Stimulated activated CD4-positive, alpha-beta T cell treated with anti-CD3 and anti-CD28 coated beads, TNF-alpha, amount 100 ng/mL, for 4 hours (primary cell): ENCODE data around the gene HERC3.
"Not testable (repeated sequence)": the region's sequence is repeated elsewhere in the genome, so short reads cannot be mapped to it uniquely, and the experiment has no call there.

Experiments
- DNase-seq, 3 experiments: peaks; one replicate each; pipeline ENCODE4 v3.0.0-alpha.2; 2020; ENCODE audit warnings: low read depth in 3 of 3

Gene HERC3

DNA sequence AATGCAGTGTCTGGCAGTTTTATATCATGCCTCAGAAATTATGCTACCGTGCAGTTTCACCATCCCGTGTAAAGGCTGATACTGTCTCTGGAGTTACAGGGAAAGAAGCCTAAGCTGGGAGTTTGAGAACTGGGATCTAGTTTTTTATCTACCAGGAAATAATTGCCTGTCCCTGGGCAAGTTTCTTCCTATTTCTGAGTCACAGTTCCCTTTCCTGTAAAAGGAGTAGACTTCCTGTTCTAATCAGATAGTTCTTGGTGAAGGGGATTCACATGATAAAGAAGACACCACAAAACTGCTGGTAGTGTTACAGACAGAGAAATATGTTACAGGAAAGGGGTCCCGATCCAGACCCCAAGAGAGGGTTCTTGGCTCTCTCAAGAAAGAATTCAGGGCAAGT is 17.1 kb downstream of the HERC3 start:
- no peak for DNase-seq

DNA sequence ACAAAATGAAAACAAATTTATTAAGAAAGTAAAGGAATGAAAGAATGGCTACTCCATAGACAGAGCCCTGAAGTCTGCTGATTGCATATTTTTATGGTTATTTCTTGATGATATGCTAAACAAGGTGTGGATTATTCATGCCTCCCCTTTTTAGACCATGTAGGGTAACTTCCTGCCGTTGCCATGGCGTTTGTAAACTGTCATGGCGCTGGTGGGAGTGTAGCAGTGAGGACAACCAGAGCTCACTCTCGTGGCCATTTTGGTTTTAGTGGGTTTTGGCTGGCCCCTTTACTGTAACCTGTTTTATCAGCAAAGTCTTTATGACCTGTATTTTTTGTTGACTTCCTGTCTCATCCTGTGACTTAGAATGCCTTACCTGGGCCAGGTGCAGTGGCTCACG is 17.5 kb downstream of the HERC3 start:
- DNase-seq = not testable (repeated sequence)

DNA sequence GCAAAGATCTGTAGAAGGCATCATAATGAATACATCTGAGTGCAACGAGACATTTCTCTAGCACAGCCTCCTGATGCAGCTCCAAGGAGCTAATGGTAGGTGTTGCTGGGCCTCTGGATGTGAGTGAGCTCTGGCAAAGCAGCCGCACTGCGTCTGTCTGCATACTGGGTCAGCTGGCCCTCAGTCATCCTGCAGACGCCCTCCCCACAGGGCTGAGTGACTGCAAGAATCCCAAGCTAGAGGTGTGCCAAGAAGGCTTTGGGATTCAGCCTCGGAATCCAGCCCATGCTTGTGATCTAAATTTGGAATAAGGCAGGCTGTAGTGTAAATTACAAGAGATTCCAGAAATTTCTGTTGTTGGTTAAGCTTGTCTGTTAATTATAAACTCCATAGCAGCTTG is 18.5 kb downstream of the HERC3 start:
- DNase-seq = no peak

DNA sequence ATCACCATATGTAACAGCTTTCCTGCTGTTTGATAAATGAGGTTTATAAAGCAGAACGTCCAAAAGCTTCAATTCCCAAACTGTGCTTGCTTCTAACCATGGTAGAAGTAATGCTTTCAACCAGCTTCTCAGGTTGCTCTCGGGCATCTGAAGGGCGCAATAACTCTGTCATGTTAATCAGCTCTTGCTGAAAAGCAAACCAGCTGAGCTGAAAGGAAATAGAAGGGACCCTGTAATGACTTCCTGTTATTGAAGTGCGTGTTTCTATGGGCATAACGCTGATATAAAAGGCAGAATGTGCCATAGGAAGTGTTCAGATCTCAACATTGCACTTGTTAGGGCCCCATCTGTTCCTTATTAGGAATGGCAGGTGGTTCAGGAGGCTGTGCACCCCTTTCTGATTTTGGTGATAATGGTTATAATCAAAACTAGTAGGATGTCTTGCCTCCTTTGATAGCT is 21.2 kb downstream of the HERC3 start:
- DNase-seq = no peak

DNA sequence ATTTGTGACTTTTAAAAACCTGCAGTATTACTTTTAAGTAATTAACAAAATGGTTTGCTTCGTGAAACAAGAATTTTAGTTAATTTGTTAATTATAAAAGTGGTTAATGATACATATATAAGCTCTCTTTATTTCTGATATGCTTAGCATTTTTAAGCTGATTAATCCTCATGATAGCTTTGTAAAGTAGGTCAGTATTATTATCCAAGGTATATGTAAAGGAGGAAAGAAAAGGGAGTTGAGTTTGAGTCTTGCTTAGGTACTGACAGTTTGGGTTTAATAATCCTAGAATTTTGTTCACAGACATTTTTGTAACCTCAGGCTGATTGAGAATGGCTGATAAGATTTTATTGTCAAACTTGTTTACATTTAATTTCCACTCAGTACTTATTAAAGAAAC is 21.8 kb downstream of the HERC3 start:
- no peak for DNase-seq

DNA sequence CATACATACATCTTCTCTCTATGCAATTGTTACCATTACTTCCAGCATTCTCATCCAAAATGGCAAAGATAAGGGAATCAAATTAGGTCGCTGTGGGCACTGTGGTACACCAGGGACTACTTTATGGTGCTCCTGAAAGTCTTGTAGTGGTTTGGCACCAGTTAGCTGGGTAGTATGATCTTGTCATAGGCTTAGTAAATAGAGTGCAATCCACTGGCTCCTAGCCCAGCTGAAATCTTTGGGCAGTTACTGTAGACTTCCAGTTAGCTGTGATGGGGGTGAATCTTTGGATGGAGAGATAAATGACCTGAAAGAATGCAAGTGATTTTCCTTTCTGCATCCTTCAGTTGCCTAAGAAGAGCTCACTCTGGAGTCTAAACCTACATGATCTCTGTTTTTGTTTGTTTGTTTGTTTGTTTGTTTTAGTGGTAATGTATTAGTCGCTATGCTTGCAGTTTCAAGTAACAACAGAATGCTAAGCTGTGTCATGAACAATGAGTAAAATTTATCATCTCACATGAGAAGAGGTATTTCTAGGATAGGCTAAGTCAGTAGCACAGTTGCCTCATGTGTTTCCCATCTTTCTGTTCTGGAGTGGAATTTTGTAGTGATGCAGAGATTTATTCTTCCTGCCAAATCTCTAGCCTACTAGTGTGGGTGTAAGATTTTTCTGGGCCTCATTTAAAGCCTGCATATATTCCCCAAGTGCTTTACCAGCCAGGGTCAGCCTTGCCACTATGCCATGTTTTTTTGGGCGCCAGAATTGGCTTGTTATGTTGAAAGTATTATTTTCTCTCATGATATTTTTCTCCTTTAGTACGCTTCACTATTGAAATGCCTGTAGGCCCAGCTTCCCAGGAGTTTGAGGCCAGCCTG is 24.2 kb downstream of the HERC3 start:
- DNase-seq = no peak

DNA sequence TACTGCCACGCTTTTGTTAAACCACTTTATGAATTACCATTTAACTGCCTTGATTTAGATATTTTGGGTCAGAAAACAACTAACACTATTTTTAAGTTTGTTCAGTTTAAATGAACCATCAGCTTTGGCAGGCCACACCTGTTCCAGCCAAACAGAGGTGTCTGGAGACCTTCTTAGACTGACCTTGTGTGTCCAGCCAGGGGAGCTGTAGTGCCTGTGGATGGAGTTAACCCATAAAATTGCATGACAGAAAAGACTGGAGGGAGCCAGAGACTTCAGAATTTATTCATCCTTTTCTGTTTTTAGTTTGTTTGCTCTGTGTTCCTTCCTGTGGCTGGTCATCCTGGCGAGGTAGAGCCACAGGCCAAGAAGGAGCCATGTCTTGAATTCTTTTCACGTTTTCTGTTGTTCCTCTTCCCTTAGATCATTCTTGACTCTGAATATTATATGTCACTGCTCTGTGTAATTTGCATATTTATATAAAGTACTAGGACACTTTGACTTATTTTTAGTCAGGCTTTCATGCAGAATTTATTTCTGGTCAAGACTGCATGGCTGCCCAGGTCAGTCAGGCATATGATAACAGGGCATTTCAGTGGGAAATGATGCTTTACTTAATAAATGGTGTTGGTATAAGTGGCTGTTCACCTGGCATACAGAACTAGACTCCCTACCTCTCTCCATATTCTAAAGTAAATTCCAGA is 26.7 kb downstream of the HERC3 start:
- no peak for DNase-seq

DNA sequence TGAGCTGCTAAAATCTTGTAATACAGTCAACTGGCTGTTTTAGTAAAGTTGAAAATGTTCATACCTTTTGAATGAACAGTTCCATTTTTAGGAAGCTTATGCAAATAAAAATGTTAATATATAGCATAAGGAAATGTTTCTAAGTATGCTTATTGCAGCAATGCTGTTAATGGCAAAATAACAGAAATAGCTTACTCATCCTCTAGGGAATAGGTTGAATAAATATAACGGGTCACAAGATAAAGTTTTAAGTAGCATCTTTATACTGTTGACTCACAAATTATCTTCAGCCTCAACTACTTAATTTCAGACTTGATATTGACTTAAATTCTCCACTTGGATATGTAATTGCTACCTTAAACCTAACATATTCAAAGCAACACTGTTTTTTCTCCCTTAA is 27.7 kb downstream of the HERC3 start:
- no peak for DNase-seq

DNA sequence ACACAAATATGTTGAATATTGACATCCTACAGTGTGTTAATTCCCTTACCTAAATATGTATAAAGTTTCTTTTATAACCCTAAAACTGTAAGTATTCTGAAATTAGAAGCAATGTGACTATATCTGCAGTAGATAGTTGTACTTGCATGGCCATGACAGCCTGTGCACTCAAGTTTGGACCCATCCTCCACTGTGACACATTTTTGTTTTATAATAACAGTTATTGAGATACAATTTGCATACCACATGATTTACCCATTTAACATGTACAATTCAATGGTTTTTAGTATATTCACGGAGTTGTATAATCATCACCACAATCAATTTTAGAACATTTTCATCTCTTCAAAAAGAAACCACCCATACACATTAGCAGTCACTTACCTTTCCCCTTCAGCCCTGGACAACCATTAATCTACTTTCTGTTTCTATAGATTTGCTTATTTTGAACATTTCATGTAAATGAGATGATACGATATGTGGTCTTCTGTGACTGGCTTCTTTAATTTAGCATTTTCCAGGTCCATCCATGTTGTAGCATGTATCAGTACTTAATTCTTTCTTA is 29.6 kb downstream of the HERC3 start:
- DNase-seq = no peak

DNA sequence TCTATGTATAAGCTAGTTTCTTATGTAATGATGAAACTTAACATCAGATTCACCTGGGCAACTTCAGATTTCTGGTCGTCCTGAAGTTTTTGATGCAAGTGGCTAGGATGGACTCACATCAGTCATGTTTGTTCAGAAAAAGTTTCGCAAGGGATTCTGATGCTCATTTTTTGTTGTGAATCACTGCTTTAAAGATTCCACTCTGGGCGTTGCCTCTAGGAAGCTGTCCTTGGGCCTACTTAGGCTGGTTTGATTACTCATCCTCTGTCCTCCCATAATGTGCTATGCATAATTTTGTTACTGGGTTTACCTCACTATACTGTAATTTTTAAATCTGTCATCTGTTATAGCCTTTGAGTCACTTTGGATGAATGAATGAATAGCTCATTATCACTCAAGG is 30.8 kb downstream of the HERC3 start:
- no peak for DNase-seq

DNA sequence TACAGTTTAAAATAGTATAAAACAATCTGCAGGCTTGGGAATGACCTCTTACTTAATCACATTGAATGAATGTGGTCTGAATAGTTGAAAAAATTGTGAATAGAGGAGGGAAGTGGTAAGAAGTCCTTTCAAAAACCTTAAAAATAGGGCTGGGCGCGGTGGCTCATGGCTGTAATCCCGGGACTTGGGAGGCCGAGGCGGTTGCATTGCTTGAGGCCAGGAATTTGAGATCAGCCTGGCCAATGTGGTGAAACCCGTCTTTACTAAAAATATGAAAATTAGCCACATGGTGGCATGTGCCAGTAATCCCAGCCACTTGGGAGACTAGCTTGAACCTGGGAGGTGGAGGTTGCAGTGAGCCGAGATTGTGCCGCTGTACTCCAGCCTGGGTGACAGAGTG is 36.5 kb downstream of the HERC3 start:
- DNase-seq = no peak

DNA sequence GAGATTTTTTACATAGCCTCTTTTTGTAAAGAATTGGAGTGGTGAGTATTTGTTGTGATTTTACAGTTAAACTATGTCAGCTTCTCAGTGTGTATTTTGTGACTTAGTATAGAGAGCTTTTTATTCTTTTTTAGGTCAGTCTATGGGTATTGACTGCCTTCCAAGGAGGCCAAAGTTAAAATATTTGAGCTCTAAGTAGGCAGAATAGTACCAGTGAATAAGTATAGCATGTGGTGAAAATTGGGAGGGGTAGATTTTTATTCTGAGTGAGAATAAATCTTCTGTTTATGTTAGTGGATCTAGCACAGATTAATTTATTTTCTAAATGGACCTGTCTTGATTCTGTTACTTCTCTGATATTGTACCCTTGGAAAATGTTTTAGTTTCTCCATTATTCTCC is 37.5 kb downstream of the HERC3 start:
- no peak for DNase-seq

DNA sequence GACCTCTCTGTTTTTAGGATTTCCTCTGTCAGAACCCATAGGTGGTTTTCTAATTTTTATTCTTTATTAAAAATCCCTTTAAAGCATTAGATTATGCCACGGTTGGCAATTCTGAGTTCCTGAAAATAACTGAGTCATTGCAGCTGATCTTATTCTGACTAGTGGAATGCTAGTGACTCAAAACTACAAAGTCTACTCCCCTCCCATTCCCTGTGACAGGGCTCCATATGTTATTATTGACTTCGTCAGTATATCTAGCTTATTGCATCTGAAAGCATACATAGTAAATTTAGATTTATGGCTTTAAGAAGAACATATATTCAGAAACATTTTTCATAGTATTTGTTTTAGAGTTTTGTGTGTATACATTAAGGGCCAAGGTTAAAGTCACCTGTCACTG is 38.5 kb downstream of the HERC3 start:
- no peak for DNase-seq

DNA sequence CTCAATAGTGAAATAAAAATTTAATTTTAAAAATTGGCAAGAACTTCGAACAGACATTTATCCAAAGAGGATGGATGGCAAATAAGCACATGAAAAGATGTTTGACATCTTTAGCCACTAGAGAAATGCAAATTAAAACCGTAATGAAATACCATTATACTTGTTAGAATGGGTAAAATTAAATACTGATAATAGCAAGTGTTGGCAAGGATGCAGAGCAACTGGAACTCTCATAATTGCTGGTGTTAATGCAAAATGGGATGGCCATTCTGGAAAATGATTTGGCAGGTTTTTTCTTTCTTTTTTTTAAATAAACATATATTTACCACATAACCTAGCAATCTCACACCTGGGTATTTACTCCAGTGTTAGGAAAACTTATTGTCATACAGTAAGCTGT is 51.7 kb downstream of the HERC3 start:
- no peak for DNase-seq

DNA sequence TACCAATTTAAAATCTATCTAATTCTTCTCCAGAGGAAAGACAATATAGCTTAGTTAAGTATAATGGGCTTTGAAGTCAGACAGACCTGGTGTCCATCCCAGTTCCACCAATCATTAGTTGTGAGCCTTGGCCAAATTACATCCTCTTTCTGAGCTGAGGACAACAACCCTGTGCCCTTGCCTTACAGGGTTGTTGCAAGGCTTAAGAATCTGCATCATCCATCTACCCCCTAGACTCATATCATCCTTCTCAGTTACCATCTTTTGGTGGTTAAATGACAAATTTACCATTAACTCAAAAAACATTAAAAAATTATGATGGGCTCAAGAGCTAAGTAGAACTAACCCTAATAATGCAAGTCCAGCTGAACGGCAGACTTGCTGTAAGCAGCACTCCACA is 53.7 kb downstream of the HERC3 start:
- no peak for DNase-seq

DNA sequence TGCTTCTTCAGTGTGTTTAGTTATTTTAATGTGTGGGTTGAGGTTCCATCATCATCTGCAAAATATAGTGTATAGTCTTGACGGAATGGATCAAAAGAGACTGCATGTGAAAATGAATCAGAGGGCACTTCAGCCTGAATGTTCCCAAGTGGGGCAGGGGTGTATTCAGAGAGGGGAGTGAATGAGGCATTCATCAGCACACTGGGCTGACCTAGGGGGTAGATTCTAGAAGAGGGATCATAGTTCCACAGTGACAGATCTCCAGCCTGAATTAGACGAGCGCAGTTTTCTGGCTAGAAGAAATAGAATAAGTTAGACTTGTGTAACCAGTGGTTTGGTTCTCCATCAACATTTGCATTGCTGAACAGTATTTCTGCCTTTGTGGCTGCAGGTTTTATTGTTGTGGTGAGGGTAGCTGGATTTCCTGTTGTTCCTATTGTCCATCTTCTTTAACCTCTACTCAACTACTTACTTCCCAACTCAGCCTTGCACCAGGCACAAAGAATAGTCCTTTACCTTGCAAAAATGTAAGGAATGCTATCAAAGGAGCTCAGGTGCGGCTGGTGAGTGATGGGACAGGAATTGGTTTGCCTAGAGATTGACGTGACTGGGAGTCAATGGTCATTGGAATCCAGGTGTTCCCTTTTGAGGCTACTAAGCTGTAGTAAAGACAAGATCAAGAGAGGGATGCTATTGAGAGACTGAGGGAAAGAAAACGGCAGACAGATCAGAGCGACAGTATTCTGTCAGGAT is 54.4 kb downstream of the HERC3 start:
- no peak for DNase-seq

DNA sequence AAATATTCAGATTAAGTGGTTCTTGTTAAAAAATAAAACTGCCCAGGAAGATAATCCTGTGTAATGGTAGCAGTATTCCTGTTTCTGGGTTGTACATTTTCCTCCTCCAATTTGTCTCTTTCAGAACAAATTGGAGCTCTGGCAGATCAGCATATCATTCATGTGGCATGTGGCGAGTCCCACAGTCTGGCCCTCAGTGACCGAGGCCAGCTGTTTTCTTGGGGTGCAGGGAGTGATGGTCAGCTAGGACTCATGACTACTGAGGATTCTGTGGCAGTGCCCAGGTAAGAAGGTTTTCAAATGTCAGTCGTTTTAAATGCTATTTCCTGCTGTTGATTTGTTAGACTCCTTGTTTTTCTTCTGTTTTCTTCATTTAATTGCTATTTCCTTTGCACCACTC is 57.4 kb downstream of the HERC3 start:
- no peak for DNase-seq

DNA sequence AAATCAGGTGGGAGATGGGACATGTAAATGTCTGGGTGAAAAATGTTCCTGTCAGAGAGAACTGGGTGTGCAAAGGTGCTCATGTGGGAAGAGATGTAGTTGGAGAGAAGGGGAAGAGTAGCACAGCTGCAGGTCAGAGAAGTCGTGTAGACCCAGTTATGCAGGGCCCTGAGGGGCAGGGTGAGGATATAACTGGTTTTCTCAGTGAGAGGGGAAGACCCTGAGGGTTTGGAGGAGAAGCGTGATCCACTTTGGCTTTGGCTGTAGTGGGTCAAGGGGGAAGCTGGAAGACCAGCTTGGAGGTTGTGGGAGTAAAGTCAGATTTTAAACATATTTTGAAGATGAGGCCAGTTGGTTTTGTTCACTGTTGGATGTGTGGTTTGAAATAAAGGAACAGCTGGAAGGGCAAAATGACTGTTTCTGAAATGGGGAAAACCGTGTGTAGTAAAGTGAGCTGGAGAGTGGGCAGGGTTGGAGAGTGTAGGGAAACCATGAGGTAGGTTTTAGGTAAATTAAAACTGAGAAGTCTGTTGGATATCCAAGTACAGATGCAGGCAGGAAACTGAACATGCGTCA is 61.2 kb downstream of the HERC3 start:
- no peak for DNase-seq

DNA sequence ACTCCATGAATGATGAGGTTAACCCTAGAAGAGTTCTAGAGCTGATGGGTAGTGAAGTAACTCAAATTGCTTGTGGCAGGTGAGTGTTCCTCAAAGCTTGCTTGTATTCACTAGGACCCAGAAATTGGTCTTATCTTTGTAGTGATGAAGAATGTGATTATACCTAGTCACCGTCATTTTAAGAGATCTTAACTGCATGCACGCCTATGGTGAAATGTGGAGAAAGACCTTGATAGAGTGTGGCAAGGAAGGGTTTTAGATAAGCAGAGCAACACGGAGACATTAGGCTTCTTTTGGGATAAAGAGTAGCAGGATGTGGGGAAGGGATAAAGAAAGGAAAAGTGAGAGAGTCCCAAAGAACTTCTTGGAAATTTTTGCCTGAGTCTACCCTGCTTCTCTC is 62.9 kb downstream of the HERC3 start:
- DNase-seq = no peak

DNA sequence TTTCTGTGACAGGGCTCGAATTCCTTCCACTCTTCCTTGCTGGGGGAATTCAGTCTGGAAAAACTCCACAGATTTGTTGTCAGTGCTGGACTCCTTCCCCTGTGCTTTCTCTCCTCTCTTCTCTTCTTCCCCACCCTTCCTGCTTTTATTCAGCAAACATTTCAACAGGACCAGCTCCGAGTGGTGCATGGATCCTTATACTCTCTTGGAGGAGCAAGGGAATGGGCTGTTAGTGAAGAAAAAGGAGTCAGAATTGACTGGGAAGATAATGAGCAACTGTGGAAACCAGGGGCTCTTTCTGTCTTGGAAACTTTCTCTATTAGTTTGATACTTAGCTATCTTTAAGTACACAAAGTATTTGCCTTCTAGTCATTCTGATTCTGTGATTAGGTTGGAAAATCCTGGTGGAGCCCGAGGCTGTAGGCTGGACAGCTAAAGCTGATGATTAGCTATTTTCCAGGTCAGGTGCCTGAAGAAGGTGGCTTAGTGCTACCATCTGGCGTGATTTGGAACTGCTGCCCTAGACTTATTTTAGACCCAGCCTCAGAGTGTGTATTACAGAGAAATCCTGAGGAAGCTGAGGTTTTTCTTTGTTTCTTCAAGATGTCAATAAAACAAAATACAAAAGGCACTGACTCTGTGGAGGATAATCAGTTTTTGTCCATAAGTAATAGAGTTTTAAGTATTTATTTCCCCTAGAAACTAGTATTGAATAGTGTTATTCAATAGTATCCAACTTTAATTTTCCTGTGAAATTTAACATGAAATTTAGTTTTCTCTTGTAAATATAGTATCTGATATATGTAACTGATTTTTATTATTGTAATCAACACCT is 67.0 kb downstream of the HERC3 start:
- DNase-seq = peak in 1 of 3 experiments; percentile 6

DNA sequence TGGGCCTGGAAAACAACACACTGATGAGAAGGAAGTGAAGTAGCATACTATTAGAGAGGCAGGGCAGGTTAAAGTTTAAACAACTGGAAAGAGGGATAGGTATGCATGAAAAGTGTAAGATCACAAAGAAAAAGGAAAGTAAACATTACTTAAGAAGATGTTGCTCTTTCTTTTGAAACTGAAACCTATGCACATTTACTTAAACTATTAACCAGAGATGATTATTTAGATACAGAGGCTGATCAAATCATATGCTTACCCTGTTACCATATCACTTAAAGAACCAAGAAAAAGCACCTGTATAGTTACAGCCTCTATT is 67.6 kb downstream of the HERC3 start:
- no peak for DNase-seq
